GM08714 (cell line): ENCODE data around the gene R3HDM2.

Experiments used
- H3K4me3 ChIP-seq: fragments of 200-500 bp; sonication (Bioruptor generic); 2 replicates; pipeline ENCODE4 v1.5.1; 2014; ENCODE audit warnings: mild to moderate bottlenecking, low read length, inconsistent platforms
- ZNF274 ChIP-seq: IDR thresholded peaks from 2 replicates; pipeline ENCODE4 v1.6.1; 2012; ENCODE audit warnings: mild to moderate bottlenecking, low read depth, low read length

Gene R3HDM2

DNA sequence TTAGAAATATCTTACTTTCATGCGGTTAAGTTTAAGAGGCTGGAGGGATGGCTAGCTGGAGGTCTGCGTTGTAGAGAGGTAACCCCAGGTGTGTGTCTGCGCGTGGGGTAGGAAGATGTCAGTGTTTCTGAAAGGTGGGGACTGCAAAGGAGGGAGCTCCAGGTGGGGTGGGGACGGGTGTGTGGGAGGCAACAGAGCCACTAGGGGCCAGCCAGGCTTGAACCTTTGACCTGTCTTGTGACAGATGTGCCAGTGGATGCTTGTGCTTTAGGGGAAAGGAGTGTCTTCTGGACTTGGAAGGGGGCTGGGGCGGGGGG is 29.6 kb upstream of the R3HDM2 start:
- no peak for TF ChIP-seq ZNF274
- peak overlapping the region; percentile 2; the same call in 1 of the 2 replicates for H3K4me3 ChIP-seq

DNA sequence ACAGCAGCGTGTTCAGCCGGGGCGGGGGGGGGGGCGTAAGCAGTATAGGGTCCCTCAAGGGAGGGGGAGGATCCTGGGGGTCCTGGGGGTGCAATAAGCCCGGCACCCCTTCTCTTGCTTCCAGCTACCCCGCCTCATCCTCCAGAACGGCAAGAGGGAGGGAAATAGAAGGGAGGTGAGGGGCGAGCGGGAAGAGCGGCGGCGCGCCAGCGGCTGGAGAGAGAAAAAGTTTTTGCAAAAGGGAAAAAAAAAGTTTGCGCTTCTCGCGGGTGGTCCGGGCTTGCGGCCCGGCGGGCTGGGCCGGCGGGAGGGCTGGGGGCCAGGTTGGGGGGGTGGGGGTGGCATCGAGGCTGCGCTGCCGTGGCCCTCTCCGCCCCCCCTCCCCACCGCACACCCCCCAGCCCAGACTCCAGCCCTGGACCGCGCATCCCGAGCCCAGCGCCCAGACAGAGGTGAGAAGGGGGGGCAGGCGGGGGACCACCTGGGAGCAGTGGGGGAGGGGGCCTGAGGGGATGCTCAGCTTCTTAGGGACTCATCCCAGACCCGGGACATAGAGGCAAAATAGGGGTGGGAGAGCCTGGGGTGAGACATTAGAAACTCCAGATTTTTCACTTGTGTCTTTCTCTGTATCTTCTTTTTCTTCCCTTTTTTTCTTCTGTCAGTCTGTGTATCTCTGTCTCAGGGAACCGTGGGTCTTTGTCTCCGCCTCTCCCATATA is 29.1 kb upstream of the R3HDM2 start, which contains the start of gene GLI1:
Gene GLI1, plus strand, starts transcription at position 36 of the 718 bp plus-strand sequence. CDS start 3,907 bp downstream, outside the sequence.
- peak within 1 kb of the TSS; percentile 87 for H3K4me3 ChIP-seq
- no peak for TF ChIP-seq ZNF274

DNA sequence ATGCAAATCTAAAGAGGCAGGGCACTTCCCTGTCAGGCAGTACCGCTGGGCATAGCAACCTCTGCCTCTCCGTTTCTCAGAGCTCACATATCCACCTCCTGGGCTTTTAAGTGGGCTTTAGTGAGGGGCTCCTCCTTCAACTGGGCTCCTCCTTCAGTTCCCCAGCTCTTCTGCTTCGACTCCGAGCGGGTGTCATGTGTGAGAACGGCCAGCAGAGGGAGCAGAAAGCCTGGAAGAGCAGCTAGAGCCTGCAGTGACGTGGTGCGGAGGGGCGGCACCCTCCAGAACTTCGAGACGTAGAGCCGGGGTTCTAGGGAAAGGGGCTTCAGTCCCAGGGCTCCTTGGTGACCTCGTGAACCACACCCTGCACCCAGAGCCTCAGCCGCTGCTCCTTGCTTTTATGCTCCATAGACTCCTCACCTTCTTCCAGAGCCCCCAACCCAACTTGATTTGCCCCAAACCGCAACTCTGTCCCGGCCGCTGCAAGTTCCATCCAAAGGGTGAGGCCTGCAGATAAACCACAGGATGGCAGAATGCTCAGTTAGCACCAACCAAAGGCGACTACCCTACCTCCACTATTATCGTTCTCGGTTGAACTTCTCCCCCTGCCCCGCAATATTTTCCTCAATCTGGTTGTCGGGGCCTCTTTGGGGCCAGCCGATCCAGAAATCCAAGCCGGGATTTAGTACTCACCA is 28.4 kb upstream of the R3HDM2 start:
- TF ChIP-seq ZNF274, result no peak
- peak overlapping the region; percentile 87 for H3K4me3 ChIP-seq

DNA sequence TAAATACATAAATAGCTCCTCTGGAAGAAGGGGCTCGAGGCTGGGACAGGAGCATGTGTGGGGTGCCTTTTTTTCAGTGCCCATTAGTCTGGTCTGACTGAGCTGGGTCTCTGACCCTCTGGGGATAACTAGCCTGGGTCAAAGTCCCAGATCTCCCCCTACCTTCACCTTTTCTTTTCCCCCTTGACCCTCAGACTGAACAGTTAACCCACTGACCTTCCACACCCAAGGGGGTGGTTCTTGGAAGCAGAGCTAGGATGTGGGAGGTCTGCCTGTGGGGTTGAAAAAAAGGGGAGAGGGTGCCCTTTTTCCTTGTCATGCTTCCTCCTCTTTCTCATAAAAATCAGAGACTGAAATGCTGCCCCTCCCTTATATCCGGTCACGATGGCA is 27.8 kb upstream of the R3HDM2 start:
- H3K4me3 ChIP-seq, result peak overlapping the region; percentile 87; the same call in 1 of the 2 replicates
- TF ChIP-seq ZNF274, result no peak

DNA sequence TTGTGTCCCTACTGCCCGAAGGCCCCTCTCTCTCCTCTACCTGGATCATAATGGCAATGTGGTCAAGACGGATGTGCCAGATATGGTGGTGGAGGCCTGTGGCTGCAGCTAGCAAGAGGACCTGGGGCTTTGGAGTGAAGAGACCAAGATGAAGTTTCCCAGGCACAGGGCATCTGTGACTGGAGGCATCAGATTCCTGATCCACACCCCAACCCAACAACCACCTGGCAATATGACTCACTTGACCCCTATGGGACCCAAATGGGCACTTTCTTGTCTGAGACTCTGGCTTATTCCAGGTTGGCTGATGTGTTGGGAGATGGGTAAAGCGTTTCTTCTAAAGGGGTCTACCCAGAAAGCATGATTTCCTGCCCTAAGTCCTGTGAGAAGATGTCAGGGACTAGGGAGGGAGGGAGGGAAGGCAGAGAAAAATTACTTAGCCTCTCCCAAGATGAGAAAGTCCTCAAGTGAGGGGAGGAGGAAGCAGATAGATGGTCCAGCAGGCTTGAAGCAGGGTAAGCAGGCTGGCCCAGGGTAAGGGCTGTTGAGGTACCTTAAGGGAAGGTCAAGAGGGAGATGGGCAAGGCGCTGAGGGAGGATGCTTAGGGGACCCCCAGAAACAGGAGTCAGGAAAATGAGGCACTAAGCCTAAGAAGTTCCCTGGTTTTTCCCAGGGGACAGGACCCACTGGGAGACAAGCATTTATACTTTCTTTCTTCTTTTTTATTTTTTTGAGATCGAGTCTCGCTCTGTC is 26.1 kb upstream of the R3HDM2 start:
- H3K4me3 ChIP-seq, result no peak overlapping the region
- TF ChIP-seq ZNF274, result no peak

DNA sequence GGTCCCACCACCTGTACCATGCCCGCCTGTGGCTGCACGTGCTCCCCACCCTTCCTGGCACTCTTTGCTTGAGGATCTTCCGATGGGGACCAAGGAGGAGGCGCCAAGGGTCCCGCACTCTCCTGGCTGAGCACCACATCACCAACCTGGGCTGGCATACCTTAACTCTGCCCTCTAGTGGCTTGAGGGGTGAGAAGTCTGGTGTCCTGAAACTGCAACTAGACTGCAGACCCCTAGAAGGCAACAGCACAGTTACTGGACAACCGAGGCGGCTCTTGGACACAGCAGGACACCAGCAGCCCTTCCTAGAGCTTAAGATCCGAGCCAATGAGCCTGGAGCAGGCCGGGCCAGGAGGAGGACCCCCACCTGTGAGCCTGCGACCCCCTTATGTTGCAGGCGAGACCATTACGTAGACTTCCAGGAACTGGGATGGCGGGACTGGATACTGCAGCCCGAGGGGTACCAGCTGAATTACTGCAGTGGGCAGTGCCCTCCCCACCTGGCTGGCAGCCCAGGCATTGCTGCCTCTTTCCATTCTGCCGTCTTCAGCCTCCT is 25.4 kb upstream of the R3HDM2 start:
- no peak for TF ChIP-seq ZNF274
- H3K4me3 ChIP-seq, result no peak overlapping the region

DNA sequence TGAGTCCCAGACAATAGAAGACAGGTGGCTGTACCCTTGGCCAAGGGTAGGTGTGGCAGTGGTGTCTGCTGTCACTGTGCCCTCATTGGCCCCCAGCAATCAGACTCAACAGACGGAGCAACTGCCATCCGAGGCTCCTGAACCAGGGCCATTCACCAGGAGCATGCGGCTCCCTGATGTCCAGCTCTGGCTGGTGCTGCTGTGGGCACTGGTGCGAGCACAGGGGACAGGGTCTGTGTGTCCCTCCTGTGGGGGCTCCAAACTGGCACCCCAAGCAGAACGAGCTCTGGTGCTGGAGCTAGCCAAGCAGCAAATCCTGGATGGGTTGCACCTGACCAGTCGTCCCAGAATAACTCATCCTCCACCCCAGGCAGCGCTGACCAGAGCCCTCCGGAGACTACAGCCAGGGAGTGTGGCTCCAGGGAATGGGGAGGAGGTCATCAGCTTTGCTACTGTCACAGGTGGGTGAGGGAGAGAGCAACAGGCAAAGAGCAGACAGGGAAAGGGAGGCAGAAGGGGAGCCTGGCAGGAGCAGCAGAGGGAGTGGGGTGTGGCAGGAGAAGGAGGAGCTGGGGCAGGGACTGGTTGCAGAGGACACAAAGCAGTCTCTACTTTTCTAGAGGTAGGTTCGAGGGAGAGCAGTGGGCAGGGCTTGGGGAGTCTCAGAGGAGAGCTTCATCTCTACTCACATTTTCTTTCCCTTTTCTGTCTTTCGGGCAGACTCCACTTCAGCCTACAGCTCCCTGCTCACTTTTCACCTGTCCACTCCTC is 24.7 kb upstream of the R3HDM2 start:
- no peak for TF ChIP-seq ZNF274
- no peak overlapping the region for H3K4me3 ChIP-seq

DNA sequence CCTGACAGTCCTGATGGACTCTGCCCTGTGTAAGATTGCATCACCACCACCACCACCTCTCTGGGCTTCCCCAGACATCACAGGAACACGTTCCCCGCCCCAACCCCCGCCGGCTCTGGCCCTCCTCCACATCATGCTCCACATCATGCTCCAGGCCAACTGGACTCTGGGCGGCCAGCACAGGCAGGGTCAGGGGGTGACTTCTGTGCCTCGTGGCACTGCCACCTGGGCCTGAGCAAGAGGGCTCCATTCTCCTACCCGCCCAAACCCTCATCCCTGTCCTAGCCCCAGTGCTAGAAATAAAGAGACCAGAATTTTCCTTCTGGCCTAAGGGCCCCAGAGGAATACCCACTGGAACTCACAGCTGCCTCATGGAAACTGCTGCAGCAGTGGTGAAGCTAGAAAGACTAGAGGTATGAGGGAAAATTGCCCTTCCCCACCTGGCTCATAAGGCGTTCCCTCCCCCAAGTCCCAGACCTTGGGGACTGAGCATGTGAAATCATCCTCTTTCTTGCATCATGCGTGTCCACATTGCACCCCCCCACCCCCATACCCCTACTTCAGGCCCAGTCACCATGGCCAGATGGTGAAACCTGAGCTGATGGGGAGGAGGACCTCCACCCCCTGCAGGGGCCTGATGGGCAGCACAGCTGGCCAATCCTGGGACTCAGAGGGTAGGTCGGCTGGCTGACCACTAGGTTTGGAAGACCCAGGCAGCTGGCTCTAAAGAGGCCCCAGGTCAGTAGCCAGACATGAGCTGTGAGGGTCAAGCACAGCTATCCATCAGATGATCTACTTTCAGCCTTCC is 23.9 kb upstream of the R3HDM2 start, which contains the start of gene INHBE:
Gene INHBE, plus strand, starts transcription at position 742 of the 808 bp plus-strand sequence. CDS start 230 bp downstream, outside the sequence.
- H3K4me3 ChIP-seq, result no peak within 1 kb of the TSS
- TF ChIP-seq ZNF274, result no peak

DNA sequence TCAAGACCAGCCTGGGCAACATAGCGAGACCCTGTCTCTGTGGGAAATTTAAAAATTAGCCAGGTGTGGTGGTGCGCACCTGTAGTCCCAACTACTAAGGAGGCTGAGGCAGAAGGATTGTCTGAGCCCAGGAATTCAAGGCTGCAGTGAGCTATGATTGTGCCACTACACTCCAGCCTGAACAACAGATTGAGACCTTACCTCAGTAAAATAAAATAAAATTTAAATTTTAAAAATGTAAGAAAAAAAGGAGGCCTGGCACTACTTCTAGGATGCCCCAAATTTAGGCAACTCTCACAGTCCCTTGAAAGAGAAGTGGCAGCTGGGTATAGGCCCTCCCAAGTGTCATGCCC is 23.3 kb upstream of the R3HDM2 start:
- no peak overlapping the region for H3K4me3 ChIP-seq
- no peak for TF ChIP-seq ZNF274

DNA sequence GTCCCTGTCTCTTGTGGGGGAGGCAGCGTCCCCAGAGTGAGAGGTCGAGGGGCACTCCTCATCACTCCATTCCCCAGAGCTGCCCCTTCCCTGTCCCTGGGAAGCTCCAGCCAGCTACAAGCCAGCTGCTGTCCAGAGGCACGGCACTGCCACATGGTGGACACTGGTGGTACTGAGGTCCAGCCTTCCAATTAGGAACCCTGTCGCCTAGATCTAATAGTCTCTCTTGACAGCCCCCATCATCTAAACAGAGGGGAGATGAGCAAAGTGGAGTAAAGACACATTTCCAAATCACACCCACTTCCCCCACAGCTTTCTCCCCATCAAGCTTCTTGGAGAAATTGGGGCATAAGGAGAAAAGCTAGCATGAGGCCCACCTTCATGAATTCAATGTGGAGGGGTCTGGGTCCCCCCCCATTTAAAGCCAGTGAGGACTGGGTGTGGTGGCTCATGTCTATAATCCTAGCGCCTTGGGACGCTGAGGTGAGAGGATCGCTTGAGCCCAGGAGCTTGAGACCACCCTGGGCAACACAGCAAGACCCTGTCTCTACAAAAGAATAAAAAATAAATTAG is 22.2 kb upstream of the R3HDM2 start:
- no peak overlapping the region for H3K4me3 ChIP-seq
- TF ChIP-seq ZNF274, result no peak

DNA sequence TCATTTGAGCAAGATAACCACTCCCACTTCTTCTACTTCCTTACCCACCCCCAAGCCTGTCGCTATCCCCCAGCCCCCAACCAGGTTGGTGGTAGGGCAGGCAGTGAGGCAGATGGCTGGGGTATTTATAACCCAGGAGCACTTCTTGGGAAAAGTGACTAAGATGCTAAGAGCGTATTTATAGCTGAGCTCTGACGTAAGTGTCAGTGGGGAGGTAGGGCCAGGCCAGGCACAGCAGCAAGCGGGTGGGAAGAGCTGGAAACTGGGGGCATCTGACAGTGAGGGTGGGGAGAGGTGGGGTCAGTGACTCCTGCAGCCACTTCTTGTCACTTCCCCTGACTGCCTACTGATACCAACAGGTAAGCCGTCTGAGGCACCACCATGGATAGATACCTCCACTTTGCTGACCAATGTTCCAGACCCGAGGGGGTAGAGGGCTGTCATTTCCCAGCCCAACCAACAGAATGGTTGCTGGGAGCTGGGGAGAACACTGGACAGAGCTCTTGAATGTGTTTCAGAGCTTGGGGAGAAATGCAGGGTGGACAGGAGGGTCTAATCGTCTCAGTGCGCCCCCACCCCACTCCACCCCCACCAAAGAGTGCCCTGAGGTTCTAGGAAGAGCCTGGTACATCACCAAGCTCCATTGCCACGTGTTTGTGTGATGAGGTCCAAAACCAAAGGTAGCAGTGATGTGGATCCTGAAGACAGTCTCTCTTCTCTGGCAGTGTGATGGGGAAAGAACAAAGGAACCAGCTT is 21.5 kb upstream of the R3HDM2 start:
- no peak for TF ChIP-seq ZNF274
- H3K4me3 ChIP-seq, result no peak overlapping the region

DNA sequence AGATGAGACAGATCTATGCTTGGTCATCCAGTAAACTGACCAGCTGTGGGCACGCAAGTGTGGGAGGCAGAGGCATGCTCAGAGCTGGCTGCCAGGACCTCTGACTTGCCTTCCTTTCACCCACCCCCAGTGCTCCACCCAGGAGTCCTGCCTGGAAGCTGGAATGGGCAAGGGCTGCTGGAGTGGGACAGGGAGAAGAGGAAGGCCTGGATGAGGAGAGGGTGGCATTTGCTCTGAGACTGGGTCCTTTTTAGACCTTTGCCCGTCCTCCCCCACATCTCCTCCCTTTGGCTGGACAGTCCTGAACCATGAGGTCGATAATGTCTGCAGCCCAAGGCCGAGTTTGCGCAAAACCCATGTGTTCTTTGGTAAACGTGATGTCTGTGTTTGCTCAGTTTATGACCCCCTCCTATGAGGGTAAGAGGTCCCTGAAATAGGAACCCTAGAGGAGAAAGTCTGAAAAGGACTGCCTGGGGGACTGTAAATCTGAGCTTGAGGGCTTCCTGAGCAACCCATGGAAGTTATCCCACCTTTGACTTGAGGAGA is 20.5 kb upstream of the R3HDM2 start:
- no peak for TF ChIP-seq ZNF274
- no peak overlapping the region for H3K4me3 ChIP-seq
